HCT116 (cell line): ENCODE data around the gene UCHL3.

ENCODE experiments used
- EZH2 ChIP-seq: fragments of 200-600 bp; sonication (generic); IDR thresholded peaks from 2 replicates; pipeline ENCODE4 v1.6.1; 2017; ENCODE audit warnings: antibody characterized with exemption, mixed run types
- SIN3A ChIP-seq: IDR thresholded peaks from 2 replicates; pipeline ENCODE4 v1.6.1; 2012; ENCODE audit warnings: low read depth
- YY1 ChIP-seq: IDR thresholded peaks from 2 replicates; pipeline ENCODE4 v1.6.1; 2011; ENCODE audit warnings: low read length, low read depth, moderate library complexity, mild to moderate bottlenecking; ENCODE audit not compliant: insufficient replicate concordance; ENCODE audit errors: extremely low read depth
- TF ChIP-seq, protein P1 (sequence below), 3 experiments: fragments of 200-600 bp in 1 of 3; sonication (generic) in 1 of 3; IDR thresholded peaks in 2 of 3; conservative IDR thresholded peaks in 1 of 3; 2 replicates each; pipeline ENCODE4 v1.5.1; 2012 to 2017; ENCODE audit warnings: low read depth in 2 of 3, low read length in 2 of 3, antibody characterized with exemption in 1 of 3, borderline replicate concordance in 1 of 3, control low read depth in 1 of 3, mild to moderate bottlenecking in 1 of 3, mixed read lengths in 1 of 3, mixed run types in 1 of 3, moderate library complexity in 1 of 3; ENCODE audit not compliant: insufficient read depth in 1 of 3

DNA sequence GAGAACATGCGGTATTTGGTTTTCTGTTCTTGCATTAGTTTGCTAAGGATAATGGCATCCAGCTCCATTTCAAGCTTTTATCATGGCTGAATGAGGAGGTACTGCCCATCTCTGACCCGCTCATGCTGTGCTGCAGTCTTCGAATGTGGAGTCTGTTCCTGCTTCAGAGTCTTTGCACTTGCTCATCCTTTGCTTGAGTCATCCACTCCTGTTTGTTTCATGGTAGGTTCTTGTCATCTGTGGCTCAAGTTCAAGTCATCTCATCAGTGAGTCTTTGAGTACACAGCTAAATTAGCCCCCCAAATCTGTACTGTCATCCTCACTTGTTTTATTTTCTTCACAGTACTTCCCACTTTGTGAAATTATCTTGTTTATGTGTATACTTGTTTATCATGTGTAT, 5.4 kb downstream of the UCHL3 start:
- no peak for TF ChIP-seq EZH2
- TF ChIP-seq, protein P1, sequence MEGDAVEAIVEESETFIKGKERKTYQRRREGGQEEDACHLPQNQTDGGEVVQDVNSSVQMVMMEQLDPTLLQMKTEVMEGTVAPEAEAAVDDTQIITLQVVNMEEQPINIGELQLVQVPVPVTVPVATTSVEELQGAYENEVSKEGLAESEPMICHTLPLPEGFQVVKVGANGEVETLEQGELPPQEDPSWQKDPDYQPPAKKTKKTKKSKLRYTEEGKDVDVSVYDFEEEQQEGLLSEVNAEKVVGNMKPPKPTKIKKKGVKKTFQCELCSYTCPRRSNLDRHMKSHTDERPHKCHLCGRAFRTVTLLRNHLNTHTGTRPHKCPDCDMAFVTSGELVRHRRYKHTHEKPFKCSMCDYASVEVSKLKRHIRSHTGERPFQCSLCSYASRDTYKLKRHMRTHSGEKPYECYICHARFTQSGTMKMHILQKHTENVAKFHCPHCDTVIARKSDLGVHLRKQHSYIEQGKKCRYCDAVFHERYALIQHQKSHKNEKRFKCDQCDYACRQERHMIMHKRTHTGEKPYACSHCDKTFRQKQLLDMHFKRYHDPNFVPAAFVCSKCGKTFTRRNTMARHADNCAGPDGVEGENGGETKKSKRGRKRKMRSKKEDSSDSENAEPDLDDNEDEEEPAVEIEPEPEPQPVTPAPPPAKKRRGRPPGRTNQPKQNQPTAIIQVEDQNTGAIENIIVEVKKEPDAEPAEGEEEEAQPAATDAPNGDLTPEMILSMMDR (IDR thresholded peaks at IDR 0.05 in 2 of 3, conservative IDR thresholded peaks at IDR 0.05 in 1 of 3; ENCODE audit: borderline replicate concordance in 1 of 3, insufficient read depth in 1 of 3, low read depth in 2 of 3, low read length in 2 of 3) = no peak
- no peak for TF ChIP-seq YY1
- no peak for TF ChIP-seq SIN3A
